Fibroblast of skin of abdomen (primary cell): Measurements from ENCODE around the gene VPS13A.
"Not testable (repeated sequence)": the region's sequence is repeated elsewhere in the genome, so short reads cannot be mapped to it uniquely, and the experiment has no call there.

Source experiments
- DNase-seq: peaks from one replicate; pipeline ENCODE4 v3.0.0-alpha.2; 2013

The VPS13A gene

DNA sequence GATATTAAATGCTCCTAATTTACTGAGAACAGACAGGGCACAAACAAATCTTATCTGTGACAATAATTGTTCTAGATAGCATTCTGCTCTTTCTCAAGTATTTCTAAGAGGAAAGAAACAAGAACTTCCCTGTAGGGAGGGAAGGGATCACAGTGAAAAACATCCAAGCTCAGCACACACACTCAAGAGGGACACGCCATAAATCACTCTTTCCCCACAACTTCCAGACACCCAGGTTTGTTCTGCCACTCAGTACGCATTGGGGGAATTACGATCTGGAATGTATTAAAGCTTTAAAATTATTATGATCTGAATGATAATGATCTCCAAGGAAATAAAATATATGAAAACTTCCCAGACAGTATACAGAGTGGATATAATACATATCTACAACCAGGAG lies 249.4 kb downstream of the VPS13A start:
- DNase-seq = no peak

DNA sequence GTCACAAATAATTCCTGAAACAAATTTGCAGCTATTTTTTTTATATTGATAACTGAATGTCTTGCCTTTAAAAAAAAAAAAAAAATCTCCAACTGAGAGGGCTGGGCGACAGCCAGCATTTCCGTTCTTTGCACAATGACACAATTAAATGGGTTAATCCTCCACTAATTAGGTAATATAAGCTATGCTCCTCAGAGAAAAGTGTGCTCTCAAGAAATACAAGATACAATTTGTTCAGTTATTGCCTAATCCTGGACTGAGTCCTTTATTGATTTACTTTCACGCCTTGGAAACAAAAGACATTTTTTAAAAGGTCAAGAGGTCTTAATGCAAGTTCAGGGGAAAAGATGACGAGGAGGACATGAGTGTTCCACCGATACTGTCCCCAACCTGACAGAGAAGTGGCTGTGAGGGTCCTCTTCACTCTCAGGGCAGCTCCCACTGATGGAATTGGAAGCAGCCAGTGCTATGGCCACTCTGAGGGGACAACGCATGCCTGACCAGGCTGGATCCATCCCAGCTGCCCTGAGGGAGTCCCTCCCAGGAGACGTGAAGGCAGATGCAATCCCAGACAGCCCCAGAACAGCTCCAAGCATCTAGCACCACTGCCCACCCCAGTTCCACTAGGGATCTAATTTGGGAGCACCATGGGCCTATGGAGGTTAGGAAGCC lies 250.1 kb downstream of the VPS13A start:
- DNase-seq = no peak

DNA sequence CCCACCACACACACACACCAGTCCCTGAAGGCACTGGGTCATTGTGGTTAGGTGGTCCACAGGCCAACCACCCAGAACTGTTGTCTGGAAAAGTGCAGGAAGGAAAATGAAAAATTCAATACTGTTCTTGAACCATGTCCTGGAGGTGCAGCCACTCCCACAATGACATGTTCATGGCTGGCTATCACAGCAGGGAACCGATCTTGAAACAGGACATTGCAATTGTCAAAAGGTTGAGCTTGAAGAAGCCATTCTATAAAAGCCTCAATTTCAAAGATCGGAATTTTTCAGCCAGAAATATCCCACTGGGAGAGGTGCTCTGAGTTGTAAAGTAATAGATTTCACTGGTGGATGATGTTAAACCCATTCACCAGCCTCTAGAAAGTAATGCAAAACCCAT lies 252.6 kb downstream of the VPS13A start:
- DNase-seq = no peak

DNA sequence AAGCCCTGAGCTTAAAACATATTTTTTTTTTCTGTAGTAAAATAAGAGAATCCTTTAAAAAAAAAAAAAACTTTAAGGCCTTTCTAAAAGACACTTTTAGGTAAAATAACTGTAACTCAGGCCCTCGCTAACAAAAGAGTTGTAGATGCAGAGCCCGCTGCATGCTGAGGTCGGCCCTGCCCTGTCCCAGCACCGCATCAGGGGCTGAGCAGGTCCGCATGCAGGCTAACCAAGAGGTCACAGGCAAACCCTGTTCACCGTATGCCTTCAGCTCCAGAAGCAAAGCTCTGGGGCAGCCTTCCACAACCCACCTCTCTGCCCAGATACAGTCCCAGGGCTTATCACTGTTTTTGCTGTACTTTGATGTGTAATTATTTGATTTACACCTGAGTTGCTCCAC lies 254.7 kb downstream of the VPS13A start:
- DNase-seq = no peak

DNA sequence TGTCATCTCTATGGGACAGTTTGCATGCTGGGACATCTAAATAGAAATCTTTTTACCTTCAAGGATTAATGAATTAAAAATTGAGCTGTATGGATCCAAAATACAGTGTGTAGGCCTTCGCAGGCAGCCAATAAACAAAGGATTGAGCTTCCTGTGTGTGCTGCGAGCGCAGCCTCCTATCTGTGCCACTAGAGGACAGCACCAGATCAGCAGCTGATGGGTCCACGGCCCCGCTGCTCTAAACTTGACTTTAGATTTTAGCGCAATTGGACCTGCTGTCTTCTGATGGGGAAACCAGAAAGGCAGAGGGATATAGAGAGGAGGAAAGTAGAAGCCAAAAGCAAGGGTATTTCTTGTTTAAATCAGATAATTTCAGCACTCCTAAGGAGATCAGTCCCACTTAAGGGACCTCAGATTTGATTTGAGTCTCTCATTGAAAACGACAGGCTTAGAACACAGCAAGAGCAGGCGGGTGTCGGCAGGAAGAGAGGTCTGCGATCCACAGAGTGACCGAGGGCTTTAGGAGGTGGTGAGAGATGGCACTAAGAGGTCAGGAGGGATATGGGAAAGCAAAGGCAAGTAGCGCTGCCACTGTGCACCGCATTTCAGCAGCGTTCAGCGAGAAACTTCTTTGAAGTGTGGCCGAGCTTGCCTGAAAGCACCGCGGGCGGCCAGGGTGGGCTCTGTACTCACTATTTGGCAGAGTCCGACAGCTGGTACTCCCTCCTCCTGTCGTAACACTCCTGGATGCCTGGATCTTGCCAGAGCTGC lies 256.5 kb downstream of the VPS13A start:
- DNase-seq = peak; percentile 75

DNA sequence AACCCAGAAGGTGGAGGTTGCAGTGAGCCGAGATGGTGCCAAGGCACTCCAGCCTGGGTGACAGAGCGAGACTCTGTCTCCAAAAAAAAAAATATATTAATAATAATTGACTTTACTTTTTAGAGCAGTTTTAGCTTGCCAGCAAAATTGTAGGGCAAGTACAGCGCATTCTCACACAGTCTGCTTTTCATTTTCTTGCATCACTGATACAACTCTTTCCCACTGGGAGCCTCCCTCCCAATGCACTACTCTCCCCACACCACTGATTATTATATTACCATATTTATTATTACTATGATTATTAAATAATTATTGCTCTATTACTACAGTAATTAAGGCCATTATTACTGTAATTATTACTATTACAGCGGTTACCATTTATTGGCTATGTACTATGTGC lies 257.9 kb downstream of the VPS13A start:
- no peak for DNase-seq

DNA sequence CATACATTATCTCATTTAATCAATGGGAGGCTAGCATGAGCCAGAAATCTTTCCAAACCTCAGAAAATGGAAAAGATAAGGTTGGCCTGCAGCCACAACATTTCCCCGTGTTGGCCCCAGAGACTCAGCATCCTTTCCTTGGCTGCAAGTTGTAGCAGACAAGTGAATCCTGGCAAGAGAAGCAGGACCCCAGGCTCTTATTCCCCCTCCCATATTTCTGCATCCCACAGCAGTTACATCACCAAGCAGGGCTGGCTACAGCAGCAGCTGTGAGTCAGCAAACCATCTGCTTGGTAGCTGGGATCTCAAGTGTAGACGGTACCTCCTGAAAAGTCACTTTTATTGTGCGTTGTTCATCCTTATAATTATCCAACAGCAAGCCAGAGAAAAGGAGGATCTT lies 258.4 kb downstream of the VPS13A start:
- peak; percentile 66 for DNase-seq

DNA sequence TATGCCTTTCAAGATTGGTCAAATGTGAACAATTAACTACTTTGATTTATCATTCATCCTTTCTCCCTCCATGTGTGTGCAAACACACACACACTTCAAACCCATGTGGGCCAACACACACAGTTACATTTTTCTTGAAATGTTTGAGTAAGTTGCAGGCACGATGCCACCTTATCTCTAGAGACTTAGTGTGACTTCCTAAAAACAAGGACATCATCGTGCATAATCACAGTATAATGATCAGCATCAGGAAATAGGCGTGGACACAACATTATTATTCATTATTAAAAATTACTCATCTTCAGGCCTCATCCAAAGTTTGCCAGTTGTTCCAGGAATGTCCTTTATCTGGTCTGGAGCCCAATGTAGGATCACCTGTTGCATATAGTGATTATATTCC lies 261.3 kb downstream of the VPS13A start:
- DNase-seq = no peak

DNA sequence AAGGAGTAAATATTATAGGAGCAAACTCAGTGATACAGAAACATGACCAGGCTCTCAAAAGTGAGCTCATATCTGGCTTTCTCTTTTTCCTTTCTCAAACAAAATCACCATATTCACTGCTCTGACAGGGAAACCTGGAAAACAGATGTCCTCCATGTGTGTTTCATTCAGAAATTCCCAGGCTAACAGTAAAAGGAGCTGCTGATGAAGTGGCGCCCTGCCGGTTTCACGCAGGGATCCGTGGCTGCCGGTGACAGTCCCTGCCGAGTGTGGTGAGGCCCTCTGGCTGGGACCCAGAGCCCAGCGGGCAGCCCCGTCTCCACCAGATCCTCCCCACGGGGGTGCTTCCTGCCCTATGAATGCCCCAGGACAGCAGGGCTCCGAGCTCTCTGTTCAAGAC lies 262.7 kb downstream of the VPS13A start:
- DNase-seq = peak; percentile 59

DNA sequence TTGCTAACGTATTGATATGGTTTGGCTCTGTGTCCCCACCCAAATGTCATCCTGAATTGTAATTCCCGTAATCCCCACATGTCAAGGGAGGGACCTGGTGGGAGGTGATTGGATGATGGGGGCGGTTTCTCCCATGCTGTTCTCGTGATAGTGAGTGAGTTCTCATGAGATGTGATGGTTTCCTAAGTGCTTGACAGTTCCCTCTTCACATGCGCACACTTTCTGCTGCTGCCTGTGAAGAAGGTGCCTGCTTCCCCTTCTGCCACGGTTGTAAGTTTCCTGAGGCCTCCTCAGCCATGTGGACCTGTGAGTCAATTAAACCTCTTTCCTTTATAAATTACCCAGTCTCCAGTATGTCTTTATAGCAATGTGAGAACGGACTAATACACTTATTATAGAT lies 263.8 kb downstream of the VPS13A start:
- DNase-seq = not testable (repeated sequence)

DNA sequence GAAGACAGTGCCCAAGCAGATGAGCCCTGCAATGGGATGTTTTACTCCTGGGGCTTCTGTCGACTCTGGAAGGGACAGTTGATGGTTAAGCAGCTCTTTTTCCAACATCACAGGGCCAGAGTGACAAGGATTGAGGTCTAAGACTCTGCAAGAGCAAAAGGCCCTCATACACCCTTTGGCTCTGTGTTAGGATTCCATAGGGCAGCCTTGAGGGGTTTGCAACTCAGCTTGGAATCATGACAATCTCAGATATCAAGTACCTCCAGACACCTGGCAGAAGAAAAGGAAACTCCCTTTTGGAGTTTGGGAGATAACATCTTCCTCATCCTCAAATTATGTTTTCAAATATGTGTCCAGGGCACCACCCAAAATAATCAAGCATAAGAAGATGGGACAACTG lies 265.1 kb downstream of the VPS13A start:
- DNase-seq = no peak

DNA sequence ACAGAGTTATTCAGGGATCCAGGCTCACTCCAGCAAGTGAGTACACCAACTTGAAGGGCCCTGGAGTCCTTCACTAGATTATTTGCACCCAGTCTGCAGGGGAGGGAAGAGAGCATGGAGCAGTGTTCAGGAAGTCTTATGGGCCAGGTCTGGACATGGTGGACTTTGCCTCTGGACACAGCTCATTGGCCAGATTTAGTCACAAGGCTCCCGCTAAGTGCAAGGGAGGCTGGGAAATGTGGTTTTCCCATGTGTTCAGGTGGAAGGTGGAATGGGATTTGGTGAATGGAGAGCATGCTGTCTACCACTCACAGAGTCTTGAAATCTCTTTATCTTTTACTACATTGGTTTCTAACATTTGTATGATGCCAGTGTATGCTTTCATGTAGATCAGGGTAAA lies 270.3 kb downstream of the VPS13A start:
- no peak for DNase-seq

DNA sequence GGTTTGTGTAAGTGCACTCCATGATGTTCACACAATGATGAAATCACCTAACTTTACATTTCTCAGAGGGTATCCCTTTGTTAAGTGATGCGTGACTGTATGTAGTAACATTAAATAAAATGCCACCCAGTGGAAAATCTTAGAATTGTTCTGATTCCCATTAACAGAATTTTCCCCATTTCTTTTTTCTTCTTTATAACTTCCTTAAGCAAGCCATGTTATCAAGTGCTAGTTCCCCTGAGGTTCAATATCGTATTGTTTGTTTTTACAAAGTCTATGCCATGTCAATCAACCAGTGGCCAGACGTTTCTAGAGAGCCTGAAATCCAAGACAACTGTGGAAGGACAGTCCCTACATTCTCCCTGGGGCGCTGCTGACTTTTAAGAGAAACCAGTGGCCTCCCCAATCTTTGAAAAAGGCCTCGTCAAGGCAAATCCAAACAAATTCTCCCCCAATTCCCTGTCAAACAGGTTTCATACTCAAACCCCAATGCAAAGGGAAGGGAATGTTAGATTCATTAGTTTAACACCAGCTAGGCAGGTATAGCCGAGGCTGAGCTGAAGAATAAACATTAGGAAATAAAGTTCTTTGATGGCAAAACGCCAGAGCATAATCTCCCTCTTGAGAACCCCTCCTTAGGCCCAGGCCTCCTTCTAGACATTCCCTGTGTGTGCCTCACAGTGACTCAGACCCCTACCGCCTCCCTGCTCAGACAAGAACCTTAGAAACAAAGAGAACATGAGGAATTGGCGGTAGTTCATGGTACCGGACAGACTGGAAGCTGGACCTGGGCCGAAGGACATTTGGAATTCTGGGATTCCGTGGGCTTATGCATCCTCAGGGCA lies 272.1 kb downstream of the VPS13A start:
- DNase-seq = peak; percentile 75

DNA sequence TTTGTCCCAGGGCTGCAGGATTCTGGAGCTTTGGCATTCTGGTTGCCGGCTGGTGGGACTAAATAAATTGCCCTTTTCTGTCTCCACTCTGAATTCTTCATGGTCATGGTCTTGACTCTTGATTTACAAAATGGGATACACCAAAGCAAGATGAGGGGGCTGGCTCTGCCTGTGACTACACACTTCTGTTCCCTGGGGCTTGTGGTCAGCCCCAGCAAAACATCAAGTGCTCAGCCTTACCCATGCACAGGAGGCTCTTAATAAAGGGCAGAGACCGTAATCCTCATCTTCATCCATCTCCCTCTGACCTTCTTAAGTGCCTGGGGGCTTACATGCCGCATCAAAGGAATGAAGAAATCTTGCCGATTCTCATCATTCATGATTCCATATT lies 272.7 kb downstream of the VPS13A start:
- DNase-seq = no peak

DNA sequence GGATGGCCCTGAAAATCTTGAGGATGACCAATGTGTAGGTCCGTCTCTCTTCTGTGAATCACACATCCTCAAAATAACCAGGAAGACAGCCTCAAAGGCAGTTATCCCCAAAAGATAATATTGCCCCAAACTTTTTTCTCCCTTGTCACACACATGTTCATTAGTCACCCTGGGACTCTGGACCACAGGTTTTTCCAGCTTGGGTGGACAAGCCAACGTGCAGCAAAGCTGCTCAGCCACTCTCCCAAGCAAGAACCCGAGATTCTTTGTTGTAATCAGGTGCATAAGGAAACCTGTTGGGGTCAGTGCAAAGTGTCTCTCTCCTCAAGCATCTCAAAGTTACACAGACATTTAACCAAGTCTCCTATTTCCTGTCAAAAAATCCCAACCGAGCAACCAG lies 274.2 kb downstream of the VPS13A start:
- DNase-seq = no peak

DNA sequence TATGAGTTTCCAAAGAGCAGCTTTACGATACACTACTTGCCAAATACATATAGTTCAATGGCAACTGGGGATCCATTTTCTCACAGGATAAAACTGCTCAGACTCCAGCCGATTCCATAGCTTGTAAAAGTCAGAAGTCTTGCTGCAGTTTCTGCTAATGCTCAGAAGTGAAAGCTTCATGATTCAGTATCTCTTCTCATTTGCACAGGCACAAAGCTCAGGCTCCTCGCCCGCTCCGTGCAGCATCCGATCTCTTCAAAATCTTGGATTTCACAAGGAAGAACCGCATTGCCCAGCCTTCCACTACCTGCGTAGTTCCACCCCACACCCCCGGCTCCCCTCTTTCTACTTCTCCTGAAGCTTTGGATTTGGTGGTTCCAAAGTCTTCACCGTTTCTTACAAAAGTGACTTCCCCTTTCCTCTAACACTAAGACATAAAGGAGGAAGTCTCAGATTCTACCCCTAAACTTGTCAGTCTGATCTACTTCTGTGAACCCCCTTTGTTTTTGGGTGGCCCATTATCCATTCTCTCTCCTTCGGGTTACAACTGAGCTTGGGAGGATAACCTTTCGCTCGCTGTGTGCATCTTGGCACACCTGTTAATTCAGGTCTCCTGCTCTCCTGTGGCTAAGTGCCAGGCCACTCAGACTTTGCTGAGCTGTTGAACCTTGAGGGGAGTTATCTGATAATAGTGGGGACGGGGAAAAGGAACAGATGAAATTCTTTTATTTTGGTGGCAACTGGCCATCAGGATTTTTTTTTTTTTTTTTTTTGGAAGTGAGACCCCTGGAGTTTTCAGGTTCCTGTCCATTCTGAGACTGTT lies 276.7 kb downstream of the VPS13A start:
- no peak for DNase-seq

DNA sequence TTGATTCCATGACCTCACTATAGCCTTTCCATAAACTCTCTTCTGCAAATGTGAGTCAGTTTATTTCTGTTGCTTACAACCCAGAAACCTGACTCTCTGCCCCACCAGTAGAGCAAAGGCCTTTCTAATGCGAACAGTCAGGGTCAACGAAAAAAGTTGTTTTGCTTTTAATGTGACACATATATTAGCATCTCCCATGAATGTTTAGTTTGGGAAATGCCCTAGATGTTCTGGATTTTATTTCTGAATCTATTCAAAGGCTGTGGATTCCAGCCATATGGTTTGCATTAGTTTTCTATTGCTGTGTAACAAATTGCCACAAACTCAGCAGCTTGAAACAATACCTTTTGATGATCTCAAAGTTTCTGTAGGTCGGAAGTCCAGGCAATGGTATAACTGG lies 277.3 kb downstream of the VPS13A start:
- DNase-seq = peak; percentile 76

DNA sequence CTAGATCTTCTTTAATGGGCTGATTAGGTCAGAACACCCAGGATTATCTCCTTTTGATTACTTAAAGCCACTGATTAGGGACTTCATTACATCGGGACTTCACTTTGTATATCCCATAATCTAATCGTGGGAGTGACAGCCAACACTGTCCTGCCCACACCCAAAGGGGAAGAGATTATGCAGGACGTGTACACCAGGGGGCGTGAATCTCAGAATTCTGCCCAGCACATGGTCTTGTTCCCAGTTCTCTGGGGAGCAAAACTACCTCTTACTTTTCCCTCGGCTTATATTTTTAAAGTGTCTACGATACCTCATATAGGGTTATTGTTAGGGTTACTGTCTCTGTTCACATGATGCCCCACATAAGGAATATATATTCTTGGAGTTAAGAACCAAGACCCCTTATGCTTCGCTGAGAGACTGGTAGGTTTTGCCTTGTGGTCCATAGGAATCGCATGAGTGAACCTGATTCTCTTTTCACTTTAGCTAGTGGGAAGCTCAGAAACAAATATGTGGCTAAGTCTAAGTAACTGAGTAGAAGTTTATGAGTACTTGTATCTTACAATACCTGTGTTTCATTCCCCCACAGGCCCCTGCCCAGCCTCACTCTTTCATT lies 278.1 kb downstream of the VPS13A start:
- DNase-seq = no peak

DNA sequence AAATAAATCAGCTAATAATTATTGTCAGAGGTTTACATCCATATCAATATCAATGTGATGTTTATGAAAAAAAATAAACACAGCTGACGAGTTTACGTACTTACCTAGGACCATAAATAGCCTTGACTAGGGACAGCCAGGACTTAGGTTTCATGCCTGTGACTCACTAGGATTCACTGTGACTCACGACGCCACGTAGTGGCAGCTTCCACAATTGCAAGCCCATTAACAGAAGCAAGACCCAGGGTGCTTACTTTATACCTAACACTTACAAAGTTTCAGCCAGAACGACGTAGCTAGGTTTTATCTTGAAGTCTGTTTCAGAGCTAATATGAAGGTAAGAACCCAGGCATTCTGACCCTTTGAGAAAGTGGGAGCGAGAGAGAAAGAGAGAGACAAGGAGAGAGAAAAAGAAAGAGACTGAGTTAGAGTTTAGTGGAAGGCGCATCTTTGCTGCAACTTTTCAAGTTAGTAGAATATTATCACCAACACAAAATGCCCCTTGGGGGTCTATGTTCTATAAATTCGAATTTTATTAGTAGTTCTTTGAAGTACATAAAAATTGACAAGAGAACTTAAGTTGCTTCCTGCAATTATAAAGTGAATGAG lies 279.6 kb downstream of the VPS13A start:
- peak; percentile 85 for DNase-seq

DNA sequence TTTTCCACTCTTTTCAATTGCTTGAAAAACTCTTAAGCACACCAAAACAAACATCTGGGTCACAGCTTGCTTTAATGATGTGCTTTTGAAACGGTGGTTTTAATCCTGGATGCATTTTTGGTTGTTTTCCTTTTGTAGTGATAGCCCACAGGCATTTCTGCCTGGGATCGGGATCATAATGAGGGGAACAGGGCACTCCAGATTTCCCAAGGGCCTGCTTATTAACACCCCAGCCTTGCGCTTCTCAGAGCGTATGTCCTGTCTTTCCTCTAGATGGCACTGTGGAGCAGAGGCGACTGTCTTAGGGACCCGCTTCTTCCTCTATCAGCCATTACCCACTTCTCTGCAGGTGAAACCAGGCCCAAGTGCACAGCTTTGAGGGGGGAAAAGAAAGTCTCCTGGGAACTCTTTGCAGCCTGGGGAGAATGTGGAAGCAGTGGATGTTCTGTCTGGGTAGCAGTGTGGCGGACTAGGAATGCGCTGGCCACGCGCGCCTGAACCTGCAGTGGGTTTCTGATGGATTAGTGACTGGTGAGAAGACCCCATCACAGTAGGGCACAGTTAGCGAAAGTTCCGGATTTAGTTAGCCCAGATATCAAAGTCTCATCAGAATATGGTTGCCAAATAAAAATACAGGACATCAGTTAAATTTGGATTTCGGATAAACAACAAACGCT lies 280.7 kb downstream of the VPS13A start:
- DNase-seq = peak; percentile 73

DNA sequence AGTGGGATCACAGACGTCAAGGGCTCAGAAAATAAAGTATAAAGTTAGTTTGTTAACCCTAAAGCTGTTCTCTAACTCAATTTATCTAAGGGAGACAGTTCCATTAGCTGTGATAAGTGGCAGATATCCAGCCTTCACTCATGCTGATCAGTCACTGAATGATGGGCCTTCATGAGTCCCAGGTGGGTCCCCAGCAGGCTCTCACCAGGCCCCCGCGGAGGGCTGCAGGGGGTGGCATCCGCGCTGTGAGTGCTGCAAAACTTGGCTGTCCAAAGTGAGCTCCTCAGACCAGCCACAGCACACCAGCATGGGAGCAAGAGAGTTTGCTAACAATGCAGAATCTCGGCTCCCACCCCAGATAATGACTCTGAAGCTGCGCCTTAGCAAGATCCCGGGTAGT lies 283.6 kb downstream of the VPS13A start:
- DNase-seq = no peak
